ENCODE results near the gene DGKZ. TPM values are rescaled to one million over a fixed set of nuclear protein-coding genes. Genes with fewer than 3 reads are reported as not detected.

The DGKZ gene
- total and polyA plus RNA-seq, 4 donors: 4.6 to 24.3 (median 14.4) TPM

DNA sequence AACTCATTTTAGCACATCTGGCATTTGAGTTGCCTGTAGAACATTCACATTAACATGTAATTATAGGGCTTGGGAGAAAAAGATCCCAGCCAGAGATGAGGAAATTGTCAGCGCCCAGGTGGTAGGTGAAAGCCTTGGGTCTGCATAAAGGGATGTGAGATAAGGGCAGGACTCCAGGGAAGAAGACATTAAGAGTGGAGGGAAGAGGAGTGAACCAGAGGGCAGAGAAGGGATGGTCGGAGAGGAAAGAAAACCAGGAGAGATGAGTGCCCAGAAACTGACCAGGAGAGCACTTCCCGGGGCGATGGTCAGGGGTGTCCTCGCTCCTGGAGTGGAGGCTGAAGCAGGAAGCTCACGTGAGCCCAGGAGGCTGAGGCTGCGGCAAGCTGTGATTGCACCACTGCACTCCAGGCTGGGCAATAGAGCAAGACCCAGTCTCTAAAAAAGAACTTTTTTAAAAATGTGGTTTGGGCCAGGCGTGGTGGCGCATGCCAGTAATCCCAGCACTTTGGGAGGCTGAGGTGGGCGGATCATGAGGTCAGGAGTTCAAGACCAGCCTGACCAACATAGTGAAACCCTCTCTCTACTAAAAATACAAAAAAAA is 20.3 kb upstream of the DGKZ start:
- no peak overlapping the region for H3K9ac ChIP-seq (ENCODE audit: low read depth in 1 of 2, low read length in 2 of 2)
- no peaks in the 10 kb centered on the region for H3K36me3 ChIP-seq (ENCODE audit: control insufficient read depth in 4 of 4, insufficient read depth in 3 of 4, low read depth in 1 of 4, low read length in 3 of 4)
- H3K4me1 ChIP-seq (ENCODE audit: control insufficient read depth in 4 of 4, insufficient read depth in 4 of 4, low read length in 3 of 4): no peaks in the 10 kb centered on the region
- DNase-seq (ENCODE audit: low spot score): no peak
- 74% methylated on average over 10 of the region's 10 CpGs for WGBS
- peaks cover 0 to 11% (median under 1%) of the 10 kb centered on the region in 4 donors for H3K27me3 ChIP-seq (ENCODE audit: control insufficient read depth in 4 of 4, insufficient read depth in 4 of 4, low read length in 3 of 4)
- TF ChIP-seq, protein P1, sequence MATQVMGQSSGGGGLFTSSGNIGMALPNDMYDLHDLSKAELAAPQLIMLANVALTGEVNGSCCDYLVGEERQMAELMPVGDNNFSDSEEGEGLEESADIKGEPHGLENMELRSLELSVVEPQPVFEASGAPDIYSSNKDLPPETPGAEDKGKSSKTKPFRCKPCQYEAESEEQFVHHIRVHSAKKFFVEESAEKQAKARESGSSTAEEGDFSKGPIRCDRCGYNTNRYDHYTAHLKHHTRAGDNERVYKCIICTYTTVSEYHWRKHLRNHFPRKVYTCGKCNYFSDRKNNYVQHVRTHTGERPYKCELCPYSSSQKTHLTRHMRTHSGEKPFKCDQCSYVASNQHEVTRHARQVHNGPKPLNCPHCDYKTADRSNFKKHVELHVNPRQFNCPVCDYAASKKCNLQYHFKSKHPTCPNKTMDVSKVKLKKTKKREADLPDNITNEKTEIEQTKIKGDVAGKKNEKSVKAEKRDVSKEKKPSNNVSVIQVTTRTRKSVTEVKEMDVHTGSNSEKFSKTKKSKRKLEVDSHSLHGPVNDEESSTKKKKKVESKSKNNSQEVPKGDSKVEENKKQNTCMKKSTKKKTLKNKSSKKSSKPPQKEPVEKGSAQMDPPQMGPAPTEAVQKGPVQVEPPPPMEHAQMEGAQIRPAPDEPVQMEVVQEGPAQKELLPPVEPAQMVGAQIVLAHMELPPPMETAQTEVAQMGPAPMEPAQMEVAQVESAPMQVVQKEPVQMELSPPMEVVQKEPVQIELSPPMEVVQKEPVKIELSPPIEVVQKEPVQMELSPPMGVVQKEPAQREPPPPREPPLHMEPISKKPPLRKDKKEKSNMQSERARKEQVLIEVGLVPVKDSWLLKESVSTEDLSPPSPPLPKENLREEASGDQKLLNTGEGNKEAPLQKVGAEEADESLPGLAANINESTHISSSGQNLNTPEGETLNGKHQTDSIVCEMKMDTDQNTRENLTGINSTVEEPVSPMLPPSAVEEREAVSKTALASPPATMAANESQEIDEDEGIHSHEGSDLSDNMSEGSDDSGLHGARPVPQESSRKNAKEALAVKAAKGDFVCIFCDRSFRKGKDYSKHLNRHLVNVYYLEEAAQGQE (IDR thresholded peaks at IDR 0.05): no peak
- TF ChIP-seq YY1 (IDR thresholded peaks at IDR 0.05) (no peak), FOXA2 (IDR thresholded peaks at IDR 0.05) (no peak), FOXA1 (IDR thresholded peaks at IDR 0.05) (no peak), JUND (IDR thresholded peaks at IDR 0.05) (no peak), SP1 (IDR thresholded peaks at IDR 0.05) (no peak), GABPA (IDR thresholded peaks at IDR 0.05 in 1 of 2, conservative IDR thresholded peaks at IDR 0.05 in 1 of 2) (no peak), RAD21 (IDR thresholded peaks at IDR 0.05) (no peak), RXRA (IDR thresholded peaks at IDR 0.05) (no peak), NR2F2 (IDR thresholded peaks at IDR 0.05) (no peak), HNF4G (IDR thresholded peaks at IDR 0.05) (no peak)
- TF ChIP-seq, protein P2, sequence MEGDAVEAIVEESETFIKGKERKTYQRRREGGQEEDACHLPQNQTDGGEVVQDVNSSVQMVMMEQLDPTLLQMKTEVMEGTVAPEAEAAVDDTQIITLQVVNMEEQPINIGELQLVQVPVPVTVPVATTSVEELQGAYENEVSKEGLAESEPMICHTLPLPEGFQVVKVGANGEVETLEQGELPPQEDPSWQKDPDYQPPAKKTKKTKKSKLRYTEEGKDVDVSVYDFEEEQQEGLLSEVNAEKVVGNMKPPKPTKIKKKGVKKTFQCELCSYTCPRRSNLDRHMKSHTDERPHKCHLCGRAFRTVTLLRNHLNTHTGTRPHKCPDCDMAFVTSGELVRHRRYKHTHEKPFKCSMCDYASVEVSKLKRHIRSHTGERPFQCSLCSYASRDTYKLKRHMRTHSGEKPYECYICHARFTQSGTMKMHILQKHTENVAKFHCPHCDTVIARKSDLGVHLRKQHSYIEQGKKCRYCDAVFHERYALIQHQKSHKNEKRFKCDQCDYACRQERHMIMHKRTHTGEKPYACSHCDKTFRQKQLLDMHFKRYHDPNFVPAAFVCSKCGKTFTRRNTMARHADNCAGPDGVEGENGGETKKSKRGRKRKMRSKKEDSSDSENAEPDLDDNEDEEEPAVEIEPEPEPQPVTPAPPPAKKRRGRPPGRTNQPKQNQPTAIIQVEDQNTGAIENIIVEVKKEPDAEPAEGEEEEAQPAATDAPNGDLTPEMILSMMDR (IDR thresholded peaks at IDR 0.05; ENCODE audit: low read depth, low read length, missing input control): no peak
- TF ChIP-seq, protein P3, sequence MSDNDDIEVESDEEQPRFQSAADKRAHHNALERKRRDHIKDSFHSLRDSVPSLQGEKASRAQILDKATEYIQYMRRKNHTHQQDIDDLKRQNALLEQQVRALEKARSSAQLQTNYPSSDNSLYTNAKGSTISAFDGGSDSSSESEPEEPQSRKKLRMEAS (IDR thresholded peaks at IDR 0.05): no peak
- TF ChIP-seq, protein P4, sequence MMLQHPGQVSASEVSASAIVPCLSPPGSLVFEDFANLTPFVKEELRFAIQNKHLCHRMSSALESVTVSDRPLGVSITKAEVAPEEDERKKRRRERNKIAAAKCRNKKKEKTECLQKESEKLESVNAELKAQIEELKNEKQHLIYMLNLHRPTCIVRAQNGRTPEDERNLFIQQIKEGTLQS (IDR thresholded peaks at IDR 0.05): no peak
- no peaks in the 10 kb centered on the region for H3K9me3 ChIP-seq (ENCODE audit: control insufficient read depth in 4 of 4, low read length in 3 of 4)
- no peak overlapping the region for H3K27ac ChIP-seq (ENCODE audit: low read depth in 1 of 2, low read length in 2 of 2)
- H3K4me3 ChIP-seq (ENCODE audit: low read depth in 1 of 3, low read length in 3 of 3): no peak overlapping the region

DNA sequence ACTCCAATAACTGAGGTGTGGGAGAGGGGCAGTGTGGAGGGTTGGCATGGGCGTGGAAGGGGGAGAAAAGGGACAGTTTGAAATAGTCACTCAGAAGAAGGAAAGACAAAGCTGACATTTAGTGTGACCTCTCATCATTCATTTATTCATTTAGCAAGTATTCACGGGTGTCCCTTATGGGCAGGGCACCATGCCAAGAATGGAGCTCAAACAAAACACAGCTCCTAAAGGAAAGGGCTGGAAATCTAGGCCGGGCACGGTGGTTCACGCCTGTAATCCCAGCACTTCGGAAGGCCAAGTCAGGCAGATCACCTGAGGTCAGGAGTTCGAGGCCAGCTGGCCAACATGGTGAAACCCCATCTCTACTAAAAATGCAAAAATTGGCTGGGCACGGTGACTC is 19.4 kb upstream of the DGKZ start:
- Histone ChIP-seq H3K36me3 (ENCODE audit: control insufficient read depth in 4 of 4, insufficient read depth in 3 of 4, low read depth in 1 of 4, low read length in 3 of 4) (no peaks in the 10 kb centered on the region), H3K4me3 (ENCODE audit: low read depth in 1 of 3, low read length in 3 of 3) (no peak overlapping the region), H3K27me3 (ENCODE audit: control insufficient read depth in 4 of 4, insufficient read depth in 4 of 4, low read length in 3 of 4) (peaks cover 0 to 14% (median 2%) of the 10 kb centered on the region in 4 donors), H3K9me3 (ENCODE audit: control insufficient read depth in 4 of 4, low read length in 3 of 4) (no peaks in the 10 kb centered on the region), H3K4me1 (ENCODE audit: control insufficient read depth in 4 of 4, insufficient read depth in 4 of 4, low read length in 3 of 4) (peaks cover 3 to 6% (median 4%) of the 10 kb centered on the region in 4 donors), H3K9ac (ENCODE audit: low read depth in 1 of 2, low read length in 2 of 2) (no peak overlapping the region), H3K27ac (ENCODE audit: low read depth in 1 of 2, low read length in 2 of 2) (no peak overlapping the region)
- no peak for DNase-seq (ENCODE audit: low spot score)
- TF ChIP-seq HNF4G (IDR thresholded peaks at IDR 0.05) (no peak), NR2F2 (IDR thresholded peaks at IDR 0.05) (no peak), FOXA1 (IDR thresholded peaks at IDR 0.05) (no peak), FOXA2 (IDR thresholded peaks at IDR 0.05) (no peak), RXRA (IDR thresholded peaks at IDR 0.05) (no peak), EGR1 (IDR thresholded peaks at IDR 0.05; ENCODE audit: low read depth in 2 of 2) (no peak)
- TF ChIP-seq, protein P2 (IDR thresholded peaks at IDR 0.05; ENCODE audit: low read depth, low read length, missing input control): no peak
- TF ChIP-seq, protein P5, sequence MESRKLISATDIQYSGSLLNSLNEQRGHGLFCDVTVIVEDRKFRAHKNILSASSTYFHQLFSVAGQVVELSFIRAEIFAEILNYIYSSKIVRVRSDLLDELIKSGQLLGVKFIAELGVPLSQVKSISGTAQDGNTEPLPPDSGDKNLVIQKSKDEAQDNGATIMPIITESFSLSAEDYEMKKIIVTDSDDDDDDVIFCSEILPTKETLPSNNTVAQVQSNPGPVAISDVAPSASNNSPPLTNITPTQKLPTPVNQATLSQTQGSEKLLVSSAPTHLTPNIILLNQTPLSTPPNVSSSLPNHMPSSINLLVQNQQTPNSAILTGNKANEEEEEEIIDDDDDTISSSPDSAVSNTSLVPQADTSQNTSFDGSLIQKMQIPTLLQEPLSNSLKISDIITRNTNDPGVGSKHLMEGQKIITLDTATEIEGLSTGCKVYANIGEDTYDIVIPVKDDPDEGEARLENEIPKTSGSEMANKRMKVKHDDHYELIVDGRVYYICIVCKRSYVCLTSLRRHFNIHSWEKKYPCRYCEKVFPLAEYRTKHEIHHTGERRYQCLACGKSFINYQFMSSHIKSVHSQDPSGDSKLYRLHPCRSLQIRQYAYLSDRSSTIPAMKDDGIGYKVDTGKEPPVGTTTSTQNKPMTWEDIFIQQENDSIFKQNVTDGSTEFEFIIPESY (IDR thresholded peaks at IDR 0.05): no peak
- TF ChIP-seq, protein P1 (IDR thresholded peaks at IDR 0.05): no peak
- TF ChIP-seq, protein P3 (IDR thresholded peaks at IDR 0.05): no peak
- 65% methylated on average over 8 of the region's 8 CpGs for WGBS

All from liver (tissue), 9 donors.